Ovary (tissue), 3 donors: ENCODE data around the gene CERS6.

ENCODE experiments used
- CTCF ChIP-seq, 3 donors: fragments of 450-650 bp in 2 of 3; fragments of 200-600 bp in 1 of 3; IDR thresholded peaks; one replicate each; pipeline versions ENCODE4 v1.5.1 to v1.8.0; 2016 to 2022; ENCODE audit warnings: antibody characterized with exemption in 3 of 3, mild to moderate bottlenecking in 1 of 3
- EP300 ChIP-seq: sonication (generic); formaldehyde crosslinking; IDR thresholded peaks from one replicate; pipeline ENCODE4 v1.6.1; 2017; ENCODE audit warnings: antibody characterized with exemption
- POLR2A ChIP-seq: fragments of 450-650 bp; IDR thresholded peaks from one replicate; pipeline ENCODE4 v1.6.1; 2017; ENCODE audit warnings: antibody characterized with exemption, mild to moderate bottlenecking, moderate library complexity
- donor health status: DM: no; HTN: no; CAD: no.

GRCh38 chr2:168729455-168729854, 273.4 kb downstream of the CERS6 start:
- no peak for TF ChIP-seq CTCF (IDR thresholded peaks at IDR 0.05)
- no peak for TF ChIP-seq EP300
- TF ChIP-seq POLR2A = no peak
